GM12878 (cell line): ENCODE data around the gene ADAM21.

Experiments
- CTCF ChIP-seq, 3 experiments: IDR thresholded peaks in 2 of 3; conservative IDR thresholded peaks in 1 of 3; 2 replicates each; pipeline ENCODE4 v1.5.1; 2011; ENCODE audit warnings: low read depth in 3 of 3, low read length in 3 of 3, mild to moderate bottlenecking in 3 of 3, control low read depth in 2 of 3, moderate library complexity in 2 of 3, inconsistent platforms in 1 of 3, mixed read lengths in 1 of 3; ENCODE audit not compliant: control insufficient read depth in 2 of 3, insufficient read depth in 1 of 3; ENCODE audit errors: extremely low read depth in 1 of 3
- EZH2 ChIP-seq: IDR thresholded peaks from 2 replicates; pipeline ENCODE4 v1.6.1; 2012; ENCODE audit warnings: low read depth, mild to moderate bottlenecking, control low read depth, inconsistent platforms, low read length, borderline replicate concordance; ENCODE audit not compliant: control insufficient read depth
- TAF1 ChIP-seq: IDR thresholded peaks from 2 replicates; pipeline ENCODE4 v1.6.1; 2011; ENCODE audit warnings: mild to moderate bottlenecking, low read depth, low read length, borderline replicate concordance

- TF ChIP-seq TAF1 (no peak), EZH2 (no peak), CTCF (IDR thresholded peaks at IDR 0.05 in 2 of 3, conservative IDR thresholded peaks at IDR 0.05 in 1 of 3; ENCODE audit: control insufficient read depth in 2 of 3, extremely low read depth in 1 of 3, insufficient read depth in 1 of 3, low read depth in 3 of 3, low read length in 3 of 3) (no peak)
Observed at GRCh38 chr14:70422538-70422937, 29.4 kb upstream of the ADAM21 start.
